Testis (tissue), 2 donors: ENCODE measurements around the gene NADSYN1.

Source experiments
- POLR2A ChIP-seq: fragments of 450-650 bp; IDR thresholded peaks from one replicate; pipeline ENCODE4 v1.6.1; 2017; ENCODE audit warnings: antibody characterized with exemption, mild to moderate bottlenecking, moderate library complexity
- TF ChIP-seq, protein P1 (sequence below), 3 experiments: fragments of 450-650 bp in 2 of 3; fragments of 200-600 bp in 1 of 3; sonication (generic) in 1 of 3; IDR thresholded peaks; one replicate each; pipeline ENCODE4 v1.5.1; 2016 to 2019; ENCODE audit warnings: antibody characterized with exemption in 3 of 3, mild to moderate bottlenecking in 2 of 3, moderate library complexity in 1 of 3

DNA sequence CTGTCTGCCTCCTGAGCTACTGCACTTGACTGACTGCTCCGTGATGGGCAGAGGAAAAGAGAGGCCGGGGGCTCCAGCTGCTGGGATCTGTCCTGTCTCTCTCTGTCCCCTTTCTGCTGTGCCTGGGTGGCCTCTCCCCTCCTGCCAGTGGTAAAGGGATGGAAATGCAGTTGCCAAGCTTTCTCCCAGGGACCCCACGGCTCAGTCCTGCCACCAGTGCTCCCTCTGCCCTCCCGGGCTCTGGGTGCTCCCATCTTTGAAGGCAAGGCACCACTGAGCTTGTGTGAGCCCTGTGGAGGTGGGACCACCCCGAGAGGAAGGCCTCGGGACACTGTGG, 32.0 kb downstream of the NADSYN1 start:
- TF ChIP-seq POLR2A: no peak
- TF ChIP-seq, protein P1, sequence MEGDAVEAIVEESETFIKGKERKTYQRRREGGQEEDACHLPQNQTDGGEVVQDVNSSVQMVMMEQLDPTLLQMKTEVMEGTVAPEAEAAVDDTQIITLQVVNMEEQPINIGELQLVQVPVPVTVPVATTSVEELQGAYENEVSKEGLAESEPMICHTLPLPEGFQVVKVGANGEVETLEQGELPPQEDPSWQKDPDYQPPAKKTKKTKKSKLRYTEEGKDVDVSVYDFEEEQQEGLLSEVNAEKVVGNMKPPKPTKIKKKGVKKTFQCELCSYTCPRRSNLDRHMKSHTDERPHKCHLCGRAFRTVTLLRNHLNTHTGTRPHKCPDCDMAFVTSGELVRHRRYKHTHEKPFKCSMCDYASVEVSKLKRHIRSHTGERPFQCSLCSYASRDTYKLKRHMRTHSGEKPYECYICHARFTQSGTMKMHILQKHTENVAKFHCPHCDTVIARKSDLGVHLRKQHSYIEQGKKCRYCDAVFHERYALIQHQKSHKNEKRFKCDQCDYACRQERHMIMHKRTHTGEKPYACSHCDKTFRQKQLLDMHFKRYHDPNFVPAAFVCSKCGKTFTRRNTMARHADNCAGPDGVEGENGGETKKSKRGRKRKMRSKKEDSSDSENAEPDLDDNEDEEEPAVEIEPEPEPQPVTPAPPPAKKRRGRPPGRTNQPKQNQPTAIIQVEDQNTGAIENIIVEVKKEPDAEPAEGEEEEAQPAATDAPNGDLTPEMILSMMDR (IDR thresholded peaks at IDR 0.05): no peak
